ENCODE data around the gene PHF2. TPM values are rescaled to one million over a fixed set of nuclear protein-coding genes. Genes with fewer than 3 reads are reported as not detected.

Gene PHF2
- total and polyA plus RNA-seq, 2 of the 8 experiments (the other 6 are each of a cell fraction or from before 2014, with no cell fraction given) = 3.4 to 9.4 TPM

DNA sequence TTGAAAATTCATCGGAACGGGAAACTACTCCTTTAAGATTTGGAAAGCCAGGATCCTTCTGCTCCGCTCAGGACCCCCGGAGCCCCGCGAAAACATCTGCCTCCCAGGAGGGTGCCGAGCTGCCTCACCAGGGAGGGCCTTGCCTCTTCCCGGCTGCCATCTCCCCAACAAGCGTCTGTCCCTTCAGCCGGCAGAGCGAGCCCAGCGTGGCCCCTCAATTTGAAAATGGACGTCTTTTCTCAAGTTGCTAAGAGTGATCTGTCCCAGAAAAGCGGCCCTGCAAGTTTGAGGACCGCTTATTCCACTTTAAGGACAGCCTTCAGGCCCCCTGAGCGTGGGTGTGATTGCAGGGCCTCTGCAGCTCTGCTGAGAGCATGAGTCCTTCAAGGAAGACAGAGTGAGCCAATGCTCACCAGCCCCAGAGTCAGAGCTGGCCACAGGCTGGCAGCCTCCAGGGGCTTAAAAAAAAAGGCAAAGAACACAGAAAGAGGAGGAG, 101.3 kb downstream of the PHF2 start:
- Histone ChIP-seq H3K27me3 (replicated peaks in 1 of 4; ENCODE audit: control insufficient read depth in 3 of 4, extremely low read depth in 1 of 4, insufficient read depth in 3 of 4, low read length in 3 of 4) (no peaks in the 10 kb centered on the region), H3K23ac (ENCODE audit: insufficient read length) (no peak overlapping the region), H3K4me3 (ENCODE audit: extremely low read depth in 1 of 4, insufficient read depth in 2 of 4, low read depth in 3 of 4, low read length in 4 of 4) (no peak overlapping the region), H2BK120ac (replicated peaks; ENCODE audit: low read depth, low read length) (no peak overlapping the region), H3K4me2 (ENCODE audit: insufficient read depth in 1 of 2, low read depth in 2 of 2, low read length in 2 of 2) (no peak overlapping the region), H2BK12ac (ENCODE audit: low read depth, low read length) (no peak overlapping the region), H3K18ac (ENCODE audit: extremely low read depth, low read length) (no peak overlapping the region), H4K5ac (ENCODE audit: insufficient read length, low read depth, low read length) (no peak overlapping the region), H3K14ac (ENCODE audit: insufficient read length) (no peak overlapping the region), H2AFZ (ENCODE audit: low read length) (no peak overlapping the region), H2BK15ac (ENCODE audit: low read length) (no peak overlapping the region), H3K56ac (replicated peaks; ENCODE audit: insufficient read length, low read depth, low read length) (no peak overlapping the region), H3K9ac (replicated peaks in 1 of 4; ENCODE audit: extremely low read depth in 1 of 4, low read depth in 3 of 4, low read length in 3 of 4) (no peak overlapping the region), H3K4ac (replicated peaks; ENCODE audit: insufficient read length, low read depth, low read length) (no peak overlapping the region), H2BK20ac (ENCODE audit: low read length) (no peak overlapping the region), H3K23me2 (ENCODE audit: low read depth, low read length) (peaks cover under 1% of the 10 kb centered on the region; the same call in 1 of the 2 replicates), H3K4me1 (replicated peaks in 1 of 4; ENCODE audit: control insufficient read depth in 3 of 4, insufficient read depth in 4 of 4, low read length in 3 of 4) (no peaks in the 10 kb centered on the region), H4K91ac (replicated peaks; ENCODE audit: insufficient read length, low read length) (no peak overlapping the region), H2BK5ac (ENCODE audit: low read depth, low read length) (no peak overlapping the region), H3K9me3 (ENCODE audit: insufficient read depth in 2 of 2, low read depth in 1 of 2, low read length in 1 of 2) (no peaks in the 10 kb centered on the region), H2AK5ac (ENCODE audit: low read depth, low read length) (no peak overlapping the region), H3K36me3 (ENCODE audit: control insufficient read depth in 2 of 4, insufficient read depth in 4 of 4, low read length in 3 of 4) (no peaks in the 10 kb centered on the region; a peak in 2 of 8 replicates), H3K79me1 (ENCODE audit: low read depth, low read length) (no peaks in the 10 kb centered on the region), H4K20me1 (replicated peaks in 1 of 2; ENCODE audit: control insufficient read depth in 1 of 2, insufficient read depth in 2 of 2, low read length in 2 of 2) (peaks cover 0 to 6% of the 10 kb centered on the region in 2 experiments), H3K79me2 (ENCODE audit: control insufficient read depth in 1 of 2, insufficient read depth in 2 of 2, low read length in 2 of 2) (no peaks in the 10 kb centered on the region), H4K8ac (ENCODE audit: extremely low read depth, insufficient read depth, low read length) (no peak overlapping the region), H3K27ac (ENCODE audit: low read depth, low read length) (no peak overlapping the region)
- 96% methylated on average over 16 of the region's 16 CpGs; no CpG with 5 or more reads in 1 of the 2 experiments for WGBS, 2 experiments (ENCODE audit: extremely low coverage in 1 of 2, insufficient coverage in 1 of 2, insufficient read length in 1 of 2, insufficient replicate concordance in 2 of 2, low coverage in 1 of 2, low lambda C conversion rate in 2 of 2, missing lambda C conversion rate in 1 of 2)
- POLR2A ChIA-PET (ENCODE audit: partially characterized antibody) = interaction anchor here (2.1 kb wide), 1 partner anchor 10 kb away, joined by 6 read pairs; no protein-coding TSS in a partner anchor
- CTCF ChIA-PET (ENCODE audit: partially characterized antibody) = interaction anchor here (0.7 to 8.5 kb wide), 3 partner anchors 12 to 287 kb away, joined by 3 to 146 read pairs (median 6); no protein-coding TSS in a partner anchor
- DNase-seq (ENCODE audit: low read depth in 1 of 2, low spot score in 2 of 2) = no peak
- FAIRE-seq = no peak
- no peak for TF ChIP-seq CEBPB (IDR thresholded peaks at IDR 0.05; ENCODE audit: low read depth, low read length)
- no peak for TF ChIP-seq HDAC6 (IDR thresholded peaks at IDR 0.05; ENCODE audit: low read depth, low read length)
- TF ChIP-seq RBBP5 (IDR thresholded peaks at IDR 0.05; ENCODE audit: borderline replicate concordance, low read depth, low read length) = no peak
- no peak for TF ChIP-seq SIX5 (IDR thresholded peaks at IDR 0.05; ENCODE audit: low read depth, low read length)
- no peak for TF ChIP-seq POLR2AphosphoS5 (IDR thresholded peaks at IDR 0.05; ENCODE audit: low read depth, low read length)
- TF ChIP-seq, protein P1, sequence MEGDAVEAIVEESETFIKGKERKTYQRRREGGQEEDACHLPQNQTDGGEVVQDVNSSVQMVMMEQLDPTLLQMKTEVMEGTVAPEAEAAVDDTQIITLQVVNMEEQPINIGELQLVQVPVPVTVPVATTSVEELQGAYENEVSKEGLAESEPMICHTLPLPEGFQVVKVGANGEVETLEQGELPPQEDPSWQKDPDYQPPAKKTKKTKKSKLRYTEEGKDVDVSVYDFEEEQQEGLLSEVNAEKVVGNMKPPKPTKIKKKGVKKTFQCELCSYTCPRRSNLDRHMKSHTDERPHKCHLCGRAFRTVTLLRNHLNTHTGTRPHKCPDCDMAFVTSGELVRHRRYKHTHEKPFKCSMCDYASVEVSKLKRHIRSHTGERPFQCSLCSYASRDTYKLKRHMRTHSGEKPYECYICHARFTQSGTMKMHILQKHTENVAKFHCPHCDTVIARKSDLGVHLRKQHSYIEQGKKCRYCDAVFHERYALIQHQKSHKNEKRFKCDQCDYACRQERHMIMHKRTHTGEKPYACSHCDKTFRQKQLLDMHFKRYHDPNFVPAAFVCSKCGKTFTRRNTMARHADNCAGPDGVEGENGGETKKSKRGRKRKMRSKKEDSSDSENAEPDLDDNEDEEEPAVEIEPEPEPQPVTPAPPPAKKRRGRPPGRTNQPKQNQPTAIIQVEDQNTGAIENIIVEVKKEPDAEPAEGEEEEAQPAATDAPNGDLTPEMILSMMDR (IDR thresholded peaks at IDR 0.05; ENCODE audit: control extremely low read depth in 1 of 3, insufficient read depth in 1 of 3, low read depth in 1 of 3, low read length in 3 of 3) = no peak
- no peak for TF ChIP-seq EZH2 (IDR thresholded peaks at IDR 0.05; ENCODE audit: low read depth, low read length, severe bottlenecking)
- no peak for TF ChIP-seq NANOG (IDR thresholded peaks at IDR 0.05; ENCODE audit: insufficient read depth, low read depth, low read length, poor library complexity, severe bottlenecking)
- no peak for TF ChIP-seq TAF1 (IDR thresholded peaks at IDR 0.05; ENCODE audit: low read depth, low read length)
- no peak for TF ChIP-seq SP1 (IDR thresholded peaks at IDR 0.05; ENCODE audit: low read depth, low read length)
- no peak for TF ChIP-seq SAP30 (IDR thresholded peaks at IDR 0.05; ENCODE audit: insufficient read depth, insufficient replicate concordance, low read length)

Data from H1 (cell line).